COLO668 (cell line): ENCODE measurements around the gene PRR14L.
"Not testable (repeated sequence)": the region's sequence is repeated elsewhere in the genome, so short reads cannot be mapped to it uniquely, and the experiment has no call there.

Source experiments
- DNase-seq: peaks from one replicate; lab custom pipeline; 2025; ENCODE audit not compliant: unreplicated experiment; lab: John Stamatoyannopoulos, UW

Gene PRR14L

GRCh38 chr22:31749636-31750364, at the start of gene PRR14L:
PRR14L (minus strand) TSS chr22:31750132; CDS start chr22:31738860, 11,272 bp downstream.
- DNase-seq, result peak; percentile 98

GRCh38 chr22:31799358-31799757, 49.4 kb upstream of the PRR14L start:
- DNase-seq, result not testable (repeated sequence)

DNA sequence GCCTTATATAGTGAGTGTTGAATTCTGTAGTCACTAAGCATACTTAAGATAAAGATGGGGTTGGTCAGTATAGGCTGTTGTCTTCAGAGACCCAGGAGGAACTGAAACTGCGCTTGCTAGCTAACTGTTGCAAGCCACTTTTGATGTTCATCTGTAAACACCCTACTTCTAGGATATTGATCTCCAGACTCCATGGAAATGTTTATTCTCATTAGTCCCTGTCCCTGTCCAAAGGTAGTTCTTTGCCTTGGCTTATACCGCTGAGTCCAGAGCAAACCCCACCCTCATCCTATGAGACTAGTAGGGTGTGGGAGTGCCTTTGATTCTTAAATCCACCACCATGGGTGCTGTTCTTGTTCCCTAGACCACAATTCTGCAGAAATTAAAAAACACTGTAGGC, 40.3 kb upstream of the PRR14L start:
- no peak for DNase-seq

- no peak for DNase-seq
Measured at GRCh38 chr22:31789803-31790202, 39.9 kb upstream of the PRR14L start.

GRCh38 chr22:31776231-31776630, 26.3 kb upstream of the PRR14L start:
- no peak for DNase-seq

- DNase-seq, result no peak
Measured at GRCh38 chr22:31773416-31773815, 23.5 kb upstream of the PRR14L start.

GRCh38 chr22:31768422-31769059, 18.6 kb upstream of the PRR14L start:
- DNase-seq, result no peak

GRCh38 chr22:31764785-31765184, 14.9 kb upstream of the PRR14L start:
- no peak for DNase-seq

GRCh38 chr22:31758860-31759259, 8.9 kb upstream of the PRR14L start:
- not testable (repeated sequence) for DNase-seq

DNA sequence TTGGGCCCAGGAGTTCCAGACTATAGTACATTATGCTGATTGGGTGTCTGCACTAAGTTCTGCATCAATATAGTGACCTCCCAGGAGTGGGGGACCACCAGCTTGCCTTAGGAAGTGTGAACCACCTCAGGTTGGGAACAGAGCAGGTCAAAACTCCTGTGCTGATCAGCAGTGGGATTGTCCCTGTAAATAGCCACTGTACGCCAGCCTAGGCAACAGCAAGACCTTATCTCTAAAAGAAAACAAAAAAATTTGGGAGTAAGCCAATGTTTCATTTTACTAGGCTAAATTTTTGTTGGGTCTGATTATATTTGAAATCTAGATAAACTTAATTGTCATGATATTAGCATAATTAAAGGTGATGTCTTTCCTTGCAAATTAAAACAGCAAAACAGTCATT, 7.3 kb upstream of the PRR14L start:
- DNase-seq, result no peak

GRCh38 chr22:31754813-31755212, 4.9 kb upstream of the PRR14L start:
- no peak for DNase-seq

- DNase-seq, result peak; percentile 98
Measured at GRCh38 chr22:31753634-31754501, 3.9 kb upstream of the PRR14L start, which contains the start of gene DEPDC5. DEPDC5 (plus strand) TSS chr22:31754019; CDS start chr22:31754922, 903 bp downstream.

GRCh38 chr22:31753005-31753633, 3.2 kb upstream of the PRR14L start:
- DNase-seq, result peak; percentile 71

DNA sequence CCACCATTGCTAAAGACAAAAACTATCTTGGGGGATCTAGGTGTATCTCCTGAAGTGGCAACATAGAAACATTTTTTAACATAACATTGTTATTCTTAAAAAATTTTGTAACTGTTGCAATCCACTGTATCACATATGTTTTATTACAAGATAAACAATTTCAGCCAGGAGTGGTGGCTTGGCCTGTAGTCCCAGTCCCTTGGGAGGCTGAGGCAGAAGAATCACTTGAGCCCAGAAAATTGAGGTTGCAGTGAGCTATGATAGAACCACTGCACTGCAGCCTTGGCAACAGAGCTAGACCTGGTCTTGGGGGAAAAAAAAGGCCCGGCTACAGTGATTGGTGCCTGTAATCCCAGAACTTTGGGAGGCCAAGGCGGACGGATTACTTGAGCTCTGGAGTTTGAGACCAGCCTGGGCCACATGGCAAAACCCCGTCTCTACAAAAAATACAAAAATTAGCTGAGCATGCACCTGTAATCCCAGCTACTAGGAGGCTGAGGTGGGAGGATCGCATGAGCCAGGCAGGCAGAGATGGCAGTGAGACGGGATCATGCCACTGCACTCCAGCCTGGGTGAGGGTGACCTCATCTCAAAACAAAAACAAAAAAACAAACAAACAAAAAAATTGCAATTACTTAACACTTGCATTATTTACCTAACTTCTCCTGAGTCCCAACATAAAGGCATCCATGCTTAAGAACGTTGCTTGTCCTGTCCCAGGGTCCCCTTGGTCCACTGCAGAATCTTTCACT, 2.3 kb upstream of the PRR14L start:
- no peak for DNase-seq

DNA sequence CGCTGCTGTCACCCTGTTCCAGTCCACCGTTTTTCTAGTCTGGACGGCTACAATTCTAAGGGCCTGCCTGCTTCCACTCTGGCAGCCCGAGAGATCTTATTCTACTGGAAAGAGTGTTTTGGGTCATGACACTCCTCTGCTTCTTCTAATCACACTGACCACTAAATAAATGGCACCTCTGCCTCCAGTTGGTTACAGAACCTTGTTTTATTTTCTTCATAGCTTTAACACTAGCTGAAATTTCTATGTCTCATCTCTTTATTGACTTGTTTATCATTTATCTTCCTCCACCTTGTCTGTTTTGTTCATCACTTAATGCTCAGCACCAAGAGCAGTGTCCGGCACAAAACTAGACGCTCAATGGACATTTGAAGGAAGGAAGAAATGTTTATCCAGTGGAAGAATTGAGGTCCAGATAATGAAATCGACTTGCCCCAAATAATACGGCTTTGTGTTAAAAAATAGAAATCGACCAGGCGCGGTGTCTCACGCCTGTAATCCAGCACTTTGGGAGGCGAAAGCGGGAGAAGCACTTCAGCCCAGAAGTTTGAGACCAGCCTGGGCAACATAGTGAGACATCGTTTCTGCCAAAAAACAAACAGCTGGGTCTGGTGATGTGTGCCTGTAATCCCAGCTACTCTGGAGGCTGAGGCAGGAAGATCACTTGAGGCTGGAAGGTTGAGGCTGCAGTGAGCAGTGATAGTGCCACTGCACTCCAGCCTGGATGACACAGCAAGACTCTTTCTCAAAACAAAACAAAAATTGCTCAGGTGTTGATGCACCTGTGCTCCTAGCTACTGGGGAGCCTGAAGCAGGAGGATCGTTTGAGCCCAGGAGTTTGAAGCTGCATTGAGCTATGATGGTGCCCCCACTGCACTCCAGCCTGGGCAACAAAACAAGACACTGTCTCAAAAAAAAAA, 693 bp upstream of the PRR14L start:
- no peak for DNase-seq

DNA sequence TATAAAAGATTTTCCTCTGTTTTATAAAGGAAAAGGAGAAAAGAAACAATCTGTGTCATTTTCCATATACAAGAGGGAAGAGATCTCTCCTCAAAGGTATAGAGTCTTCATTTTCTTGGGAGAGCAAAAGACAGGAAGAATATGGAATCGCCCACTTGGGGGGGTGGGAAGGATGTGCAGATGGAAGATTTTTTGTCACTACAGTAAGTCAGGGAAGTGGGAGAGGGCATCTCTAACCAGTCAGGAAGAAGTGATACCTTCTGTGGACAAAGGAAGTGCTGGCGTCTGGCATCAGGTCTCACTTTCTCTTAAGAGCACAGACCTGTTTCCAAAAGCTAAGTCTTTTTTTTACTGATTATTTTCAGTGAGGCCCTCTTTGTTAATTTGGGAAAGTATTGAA, 1.4 kb downstream of the PRR14L start:
- no peak for DNase-seq

GRCh38 chr22:31747441-31747840, 2.5 kb downstream of the PRR14L start:
- DNase-seq, result no peak

- DNase-seq, result no peak
Measured at GRCh38 chr22:31743871-31744270, 6.1 kb downstream of the PRR14L start.

GRCh38 chr22:31742682-31743081, 7.2 kb downstream of the PRR14L start:
- no peak for DNase-seq
